ENCODE results near the gene GNGT1.

Gene GNGT1

DNA sequence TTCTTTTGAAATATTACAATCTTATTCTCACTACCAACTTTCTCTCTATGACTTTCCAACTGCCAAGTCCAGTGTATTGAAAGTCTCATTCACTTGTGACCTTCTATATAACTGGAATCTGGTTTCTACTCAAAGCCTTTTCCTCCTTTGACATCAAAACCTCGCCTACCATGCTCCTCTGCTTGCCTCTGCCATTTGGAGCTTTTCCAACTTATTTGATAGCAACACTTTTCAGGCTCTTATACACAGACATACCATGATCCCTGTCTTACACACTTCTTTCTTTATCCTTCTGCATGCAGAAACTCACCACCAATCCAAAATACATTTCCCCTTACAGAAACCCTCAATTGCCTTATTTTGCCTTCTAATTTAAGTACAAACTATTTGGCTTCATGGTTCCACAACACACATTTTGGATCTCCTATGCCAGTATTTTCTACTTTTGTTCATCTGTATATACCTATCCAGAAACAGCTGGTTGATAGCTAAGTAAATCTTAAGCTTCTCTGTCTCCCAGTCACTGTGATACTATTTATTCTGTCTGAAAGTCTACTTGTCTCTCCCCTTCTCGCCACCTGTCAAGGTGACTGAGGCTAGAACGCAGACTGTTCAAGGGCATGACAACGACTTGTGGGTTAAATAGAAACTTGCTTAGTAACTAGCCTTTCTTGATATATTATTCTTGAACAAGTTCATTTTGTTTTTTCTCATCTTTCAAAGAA lies 37.6 kb downstream of the GNGT1 start:
- DNase-seq = no peak

DNA sequence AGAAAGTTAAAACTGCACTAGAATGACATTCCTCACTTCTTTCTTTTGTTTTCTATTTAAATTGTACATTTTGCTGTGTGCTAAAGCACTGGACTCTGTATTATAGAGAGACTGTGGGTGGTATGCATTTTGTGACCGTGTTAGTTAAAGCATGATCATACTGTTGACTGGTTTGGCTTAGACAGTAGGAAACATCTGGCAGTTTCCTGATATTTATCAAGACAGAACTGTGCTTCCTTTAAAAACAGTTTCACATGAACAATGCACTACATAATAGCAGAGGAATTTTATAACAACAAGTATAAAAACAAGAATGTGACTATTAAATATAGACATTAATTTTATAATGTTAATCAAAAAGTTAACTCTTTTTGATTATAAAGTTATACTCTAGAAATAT lies 38.3 kb downstream of the GNGT1 start:
- DNase-seq = no peak

DNA sequence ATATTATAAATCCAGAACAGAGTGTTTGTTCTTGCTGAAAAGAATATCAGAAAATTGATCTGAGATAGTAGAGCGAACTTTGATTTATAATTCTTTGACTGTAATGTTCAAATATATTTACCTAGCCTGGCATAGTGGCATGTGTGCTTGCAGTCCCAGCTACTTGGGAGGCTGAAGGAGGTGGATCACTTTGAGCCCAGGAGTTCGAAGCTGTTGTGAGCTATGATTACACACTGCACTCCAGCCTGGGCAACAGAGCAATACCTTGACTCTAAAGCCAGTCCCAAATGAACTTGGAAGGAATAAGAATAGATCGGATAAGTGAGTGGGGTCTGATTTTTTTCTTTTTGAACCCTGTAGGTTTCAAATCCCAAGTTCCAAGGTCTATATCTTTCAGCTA lies 38.7 kb downstream of the GNGT1 start:
- DNase-seq = no peak

DNA sequence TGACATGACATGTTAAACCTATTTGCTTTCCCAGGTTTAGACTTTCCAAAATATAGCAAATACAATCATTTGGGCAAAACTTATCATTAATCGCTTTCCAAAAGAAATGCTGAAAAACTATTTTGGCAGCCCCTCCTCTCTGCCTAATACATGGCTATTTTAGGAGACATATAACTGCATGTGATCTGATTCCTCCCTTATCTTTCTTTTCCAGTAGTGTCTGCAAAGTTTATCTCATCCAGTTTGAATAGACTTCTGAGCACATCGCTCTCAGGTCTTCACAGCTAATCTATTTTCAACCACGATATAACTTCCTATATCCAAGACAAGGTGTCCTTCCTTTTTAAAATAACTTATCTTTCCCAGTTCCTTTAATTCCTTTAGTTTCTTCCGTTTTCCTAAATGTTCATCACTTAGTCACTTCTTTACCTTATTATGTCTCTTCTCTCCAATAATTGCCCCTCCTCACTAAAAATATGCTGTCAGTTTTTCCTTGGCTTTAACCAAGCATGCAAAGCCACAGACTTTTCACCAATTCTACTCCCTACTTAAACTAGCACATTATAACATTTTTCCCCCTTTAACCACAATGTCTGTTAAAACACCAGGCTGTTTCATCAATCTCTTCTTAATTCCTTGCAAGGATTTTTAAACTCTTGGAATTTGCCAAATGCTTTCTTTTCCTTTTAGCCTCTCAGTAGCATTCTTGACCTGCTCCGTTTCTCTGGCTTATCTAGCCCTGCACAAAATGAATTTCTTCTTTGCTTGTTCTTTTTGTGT lies 39.6 kb downstream of the GNGT1 start:
- DNase-seq = no peak

DNA sequence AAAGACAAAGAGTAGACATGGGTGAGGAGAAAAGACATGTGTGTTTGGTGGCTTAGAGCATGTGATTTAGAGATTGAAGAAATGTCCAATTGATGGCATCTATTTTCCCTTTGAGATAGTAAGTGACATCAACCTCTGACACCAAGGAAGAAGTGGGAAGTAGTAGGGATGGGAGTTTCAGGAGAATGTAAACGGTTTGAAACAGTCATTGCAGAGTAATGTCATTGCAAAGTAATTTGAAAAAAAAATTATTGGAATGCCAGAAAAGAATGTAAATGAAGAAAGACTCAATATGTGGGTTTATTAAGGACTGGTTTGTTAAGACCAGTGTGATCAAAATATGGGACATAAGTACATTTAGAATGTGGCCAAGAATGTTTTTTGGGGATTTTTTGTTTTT lies 41.7 kb downstream of the GNGT1 start:
- DNase-seq = no peak

DNA sequence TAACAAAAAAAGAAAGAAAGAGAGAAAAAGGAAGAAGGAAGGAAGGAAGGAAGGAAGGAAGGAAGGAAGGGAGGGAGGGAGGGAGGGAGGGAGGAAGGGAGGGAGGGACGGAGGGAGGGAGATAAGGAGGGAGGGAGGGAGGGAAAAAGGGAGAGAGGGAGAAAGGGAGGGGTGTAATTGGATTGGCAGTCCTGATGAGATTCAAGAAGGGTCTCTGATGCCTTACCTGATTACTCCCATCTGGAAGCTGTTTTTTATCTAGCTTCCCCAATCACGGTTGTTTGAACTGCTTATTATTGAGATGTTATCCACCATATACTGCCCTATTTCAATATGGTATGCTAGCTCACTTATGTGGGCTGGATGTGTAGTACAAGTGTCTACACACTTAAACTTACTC lies 42.5 kb downstream of the GNGT1 start:
- no peak for DNase-seq

DNA sequence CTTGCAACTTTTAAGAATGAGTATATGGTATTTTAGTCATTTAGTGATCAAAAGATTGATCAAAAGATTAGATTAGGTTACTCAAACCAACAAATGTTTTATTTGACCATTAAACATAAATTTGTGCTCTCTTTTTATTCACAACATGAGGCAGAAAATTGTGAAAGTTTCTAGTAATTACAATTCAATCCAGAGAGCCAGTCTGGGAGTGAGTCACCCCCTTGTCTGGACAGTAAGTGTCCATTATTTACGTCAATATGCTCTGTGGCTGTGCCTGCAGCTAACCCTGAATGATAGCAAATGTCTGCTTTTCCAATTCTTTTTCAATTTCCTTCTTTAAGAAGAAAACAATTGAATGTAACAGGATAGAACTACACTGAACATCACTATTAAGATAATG lies 43.1 kb downstream of the GNGT1 start:
- DNase-seq = no peak

DNA sequence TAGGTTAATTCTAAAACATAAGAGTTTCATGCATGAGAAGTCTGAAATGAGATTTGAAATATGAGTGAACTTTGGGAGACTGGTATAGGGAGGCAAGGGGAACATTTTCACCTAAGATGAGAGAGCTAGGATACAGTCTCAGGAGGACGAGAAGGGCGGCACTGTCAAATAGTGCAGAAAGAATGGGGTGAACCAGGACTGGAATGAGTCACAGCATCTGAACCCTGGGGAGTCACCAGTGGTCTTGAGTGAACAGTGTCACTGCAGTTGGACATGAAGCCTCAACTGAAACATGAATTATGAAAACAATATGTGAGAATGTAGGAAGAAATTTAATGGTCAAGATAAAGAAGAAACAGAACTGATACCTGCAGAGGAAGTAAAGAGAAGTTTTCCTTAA lies 48.9 kb downstream of the GNGT1 start:
- no peak for DNase-seq

DNA sequence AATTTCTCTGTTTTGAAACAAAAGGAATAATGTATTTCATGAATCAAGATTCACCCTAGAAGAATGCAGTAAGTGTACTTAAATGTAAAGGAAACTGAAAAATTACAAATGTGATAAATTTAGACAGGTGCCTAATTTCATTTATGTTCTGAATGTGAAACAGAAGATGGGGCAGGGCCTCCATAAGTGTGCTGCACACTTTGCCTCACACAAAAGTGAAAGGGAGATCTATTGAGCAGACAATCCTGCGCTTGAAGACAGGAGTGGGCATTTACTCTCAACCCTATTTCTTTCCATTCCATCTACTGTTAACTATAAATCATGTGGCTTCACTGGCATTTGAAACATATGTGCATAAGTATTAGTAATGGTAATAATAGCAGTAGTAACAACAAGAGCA lies 51.4 kb downstream of the GNGT1 start:
- DNase-seq = no peak

DNA sequence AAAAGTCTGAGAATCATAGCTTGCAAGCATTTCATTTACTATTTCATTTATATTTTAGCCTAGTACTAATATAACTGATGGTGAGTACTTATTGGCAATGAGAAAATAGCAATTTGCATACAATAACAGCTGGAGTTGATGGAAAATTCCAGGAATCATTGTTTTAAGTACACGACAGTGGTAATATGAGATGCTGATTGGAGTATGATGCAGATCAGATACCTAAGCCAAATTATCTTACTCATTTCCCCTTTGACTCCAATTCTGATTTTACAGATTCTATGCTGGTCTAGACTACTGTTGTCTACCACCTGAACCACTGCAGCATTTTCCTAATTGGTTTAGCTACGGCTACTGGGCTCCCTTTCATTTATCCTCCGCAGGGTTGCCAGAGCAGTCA lies 51.8 kb downstream of the GNGT1 start:
- DNase-seq = no peak

DNA sequence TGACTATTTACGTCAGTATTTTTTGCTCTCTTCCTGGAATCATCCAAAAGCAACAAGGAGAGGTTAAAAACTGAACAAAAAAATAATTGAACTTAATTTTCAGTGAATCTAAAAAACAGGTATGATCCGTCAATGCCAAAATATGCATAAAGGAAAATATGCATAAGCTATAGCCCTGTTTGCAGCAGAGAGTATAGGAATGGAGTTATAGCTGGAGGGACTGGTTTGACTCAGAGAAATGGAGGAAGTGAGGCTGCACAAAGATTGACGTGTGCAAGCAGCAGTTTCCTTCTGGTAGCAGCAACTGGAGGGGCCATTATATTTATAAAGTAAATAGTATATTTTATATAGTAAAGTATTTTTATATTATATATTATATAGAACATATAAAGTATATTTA lies 52.3 kb downstream of the GNGT1 start:
- DNase-seq = no peak

All from GOT3 (cell line).